SU-DHL-6 (cell line): ENCODE data around the gene EPRS1.
A peak's percentile ranks its signal among the peaks of the same experiment; 100 is the strongest.
"Not testable (repeated sequence)": the region's sequence is repeated elsewhere in the genome, so short reads cannot be mapped to it uniquely, and the experiment has no call there.

Experiments
- EZH2phosphoT487 ChIP-seq: fragments of 200-600 bp; sonication (generic), shearing (Covaris generic); conservative IDR thresholded peaks from 2 replicates; pipeline ENCODE4 v1.6.1; 2018; ENCODE audit warnings: mild to moderate bottlenecking, antibody characterized with exemption, low read length, moderate library complexity, mixed read lengths
- TF ChIP-seq, protein P1 (sequence below): fragments of 200-600 bp; sonication (generic); IDR thresholded peaks from one replicate; pipeline ENCODE4 v1.5.1; 2017; ENCODE audit warnings: antibody characterized with exemption, mild to moderate bottlenecking, low read length, moderate library complexity; ENCODE audit not compliant: insufficient read depth, poor library complexity, severe bottlenecking

DNA sequence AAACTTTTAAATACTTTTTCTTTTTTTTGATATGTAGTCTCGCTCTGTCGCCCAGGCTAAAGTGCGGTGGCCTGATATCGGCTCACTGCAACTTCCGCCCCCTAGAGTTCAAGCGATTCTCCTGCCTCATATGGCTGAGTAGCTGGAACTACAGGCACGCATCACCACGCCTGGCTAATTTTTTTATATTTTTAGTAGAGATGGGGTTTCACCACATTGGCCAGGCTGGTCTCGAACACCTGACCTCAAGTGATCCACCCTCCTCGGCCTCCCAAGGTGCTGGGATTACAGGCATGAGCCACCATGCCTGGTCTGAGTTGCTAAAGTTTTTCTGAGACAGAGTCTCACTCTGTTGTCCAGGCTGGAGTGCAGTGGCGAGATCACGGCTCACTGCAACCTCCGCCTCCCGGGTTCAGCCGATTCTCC is 40.0 kb upstream of the EPRS1 start:
- TF ChIP-seq, protein P1, sequence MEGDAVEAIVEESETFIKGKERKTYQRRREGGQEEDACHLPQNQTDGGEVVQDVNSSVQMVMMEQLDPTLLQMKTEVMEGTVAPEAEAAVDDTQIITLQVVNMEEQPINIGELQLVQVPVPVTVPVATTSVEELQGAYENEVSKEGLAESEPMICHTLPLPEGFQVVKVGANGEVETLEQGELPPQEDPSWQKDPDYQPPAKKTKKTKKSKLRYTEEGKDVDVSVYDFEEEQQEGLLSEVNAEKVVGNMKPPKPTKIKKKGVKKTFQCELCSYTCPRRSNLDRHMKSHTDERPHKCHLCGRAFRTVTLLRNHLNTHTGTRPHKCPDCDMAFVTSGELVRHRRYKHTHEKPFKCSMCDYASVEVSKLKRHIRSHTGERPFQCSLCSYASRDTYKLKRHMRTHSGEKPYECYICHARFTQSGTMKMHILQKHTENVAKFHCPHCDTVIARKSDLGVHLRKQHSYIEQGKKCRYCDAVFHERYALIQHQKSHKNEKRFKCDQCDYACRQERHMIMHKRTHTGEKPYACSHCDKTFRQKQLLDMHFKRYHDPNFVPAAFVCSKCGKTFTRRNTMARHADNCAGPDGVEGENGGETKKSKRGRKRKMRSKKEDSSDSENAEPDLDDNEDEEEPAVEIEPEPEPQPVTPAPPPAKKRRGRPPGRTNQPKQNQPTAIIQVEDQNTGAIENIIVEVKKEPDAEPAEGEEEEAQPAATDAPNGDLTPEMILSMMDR = peak; percentile 39
- TF ChIP-seq EZH2phosphoT487 = not testable (repeated sequence)
